CD8-positive, alpha-beta memory T cell (primary cell): Measurements from ENCODE around the gene GCAT. TPM values are rescaled to one million over a fixed set of nuclear protein-coding genes. Genes with fewer than 3 reads are reported as not detected.
"Not testable (repeated sequence)": the region's sequence is repeated elsewhere in the genome, so short reads cannot be mapped to it uniquely, and the experiment has no call there.

ENCODE experiments used
- CTCF ChIA-PET: fragments of 350-600 bp; sonication (Branson Sonifier 250); formaldehyde crosslinking; loops from one replicate; lab custom pipeline; 2021; ENCODE audit warnings: antibody characterized with exemption; lab: Charles Lee
- POLR2A ChIA-PET: fragments of 350-600 bp; sonication (Branson Sonifier 250); formaldehyde crosslinking; loops from one replicate; lab custom pipeline; 2021; ENCODE audit warnings: antibody characterized with exemption; lab: Charles Lee
- DNase-seq, 5 donors: peaks; one replicate each; pipeline versions ENCODE4 v3.0.0 to v3.0.0-alpha.2; 2020 to 2022; ENCODE audit warnings: mixed read lengths in 1 of 5
- H3K27ac ChIP-seq: one replicate; pipeline ENCODE4 v1.7.0; 2013; ENCODE audit warnings: low read depth, mild to moderate bottlenecking, low read length, moderate library complexity
- H3K27me3 ChIP-seq: 2 replicates; pipeline ENCODE4 v1.7.0; 2013; ENCODE audit warnings: low read length, mild to moderate bottlenecking; ENCODE audit not compliant: insufficient read depth, poor library complexity, severe bottlenecking
- H3K36me3 ChIP-seq: 2 replicates; pipeline ENCODE4 v1.7.0; 2013; ENCODE audit warnings: mild to moderate bottlenecking, low read length, moderate library complexity; ENCODE audit not compliant: insufficient read depth
- H3K4me1 ChIP-seq: 2 replicates; pipeline ENCODE4 v1.7.0; 2013; ENCODE audit warnings: mild to moderate bottlenecking, low read length, moderate library complexity; ENCODE audit not compliant: insufficient read depth
- H3K4me3 ChIP-seq: 2 replicates; pipeline ENCODE4 v1.7.0; 2013; ENCODE audit warnings: mild to moderate bottlenecking, low read length
- H3K9me3 ChIP-seq: 2 replicates; pipeline ENCODE4 v1.7.0; 2013; ENCODE audit warnings: mild to moderate bottlenecking, low read length
- H3K27ac Mint-ChIP-seq, 8 donors: one replicate each; pipeline ENCODE4 v1.8.0; 2020 to 2021; ENCODE audit warnings: mixed read lengths in 8 of 8, mild to moderate bottlenecking in 6 of 8, inconsistent platforms in 3 of 8, moderate library complexity in 3 of 8
- H3K27me3 Mint-ChIP-seq, 2 donors: one replicate each; pipeline ENCODE4 v1.8.0; 2020 to 2021; ENCODE audit warnings: mixed read lengths in 2 of 2, mild to moderate bottlenecking in 1 of 2, moderate library complexity in 1 of 2
- H3K36me3 Mint-ChIP-seq, 3 donors: one replicate each; pipeline ENCODE4 v1.8.0; 2020 to 2021; ENCODE audit warnings: mixed read lengths in 3 of 3, inconsistent platforms in 1 of 3, mild to moderate bottlenecking in 1 of 3
- H3K4me1 Mint-ChIP-seq, 3 donors: one replicate each; pipeline ENCODE4 v1.8.0; 2020 to 2021; ENCODE audit warnings: mixed read lengths in 3 of 3, inconsistent platforms in 1 of 3, mild to moderate bottlenecking in 1 of 3
- H3K4me3 Mint-ChIP-seq, 7 donors: one replicate each; pipeline ENCODE4 v1.8.0; 2020 to 2021; ENCODE audit warnings: mixed read lengths in 7 of 7, mild to moderate bottlenecking in 6 of 7, moderate library complexity in 4 of 7, inconsistent platforms in 2 of 7
- H3K9me3 Mint-ChIP-seq, 5 donors: one replicate each; pipeline ENCODE4 v1.8.0; 2020 to 2022; ENCODE audit warnings: mixed read lengths in 5 of 5, mild to moderate bottlenecking in 3 of 5, moderate library complexity in 2 of 5, inconsistent platforms in 1 of 5
- polyA plus RNA-seq: library from polyadenylated mRNA; unstranded; fragments of 300-500 nt; fragmentation: Illumina TruSeq; gene quantifications from one replicate; pipeline ENCODE4 v1.2.3, GENCODE V29; 2021
- total RNA-seq, 2 experiments: library from RNA; stranded (reverse); gene quantifications; one replicate each; pipeline ENCODE4 v1.2.3, GENCODE V29; 2021

GCAT gene
- total and polyA plus RNA-seq, 3 experiments from 2014 or later = 1.6 to 10.0 (median 9.3) TPM

DNA sequence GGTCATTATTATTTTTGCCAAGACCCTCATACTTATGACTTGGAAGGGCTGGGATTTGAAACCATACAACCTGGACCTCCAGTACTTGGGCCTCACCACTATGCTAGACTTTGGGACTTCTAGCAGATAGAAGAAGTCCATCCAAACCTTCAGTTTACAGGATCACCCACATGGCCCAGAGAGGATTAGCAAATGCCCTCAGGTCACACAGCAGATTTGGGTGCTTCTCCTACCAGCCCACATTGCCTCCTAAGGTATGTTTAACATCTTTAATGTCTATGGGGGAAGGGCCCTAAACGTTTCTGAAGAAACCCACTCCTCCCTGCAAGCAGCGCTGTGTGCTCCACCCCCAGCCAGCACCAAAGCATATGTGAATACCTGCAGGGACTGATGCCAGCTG, 17.5 kb upstream of the GCAT start:
- Mint-ChIP-seq H3K4me3 (no peak overlapping the region), H3K36me3 (no peaks in the 10 kb centered on the region), H3K9me3 (no peaks in the 10 kb centered on the region), H3K27ac (no peak overlapping the region), H3K27me3 (peaks cover 0 to 3% of the 10 kb centered on the region in 2 donors), H3K4me1 (no peaks in the 10 kb centered on the region)
- no peak for DNase-seq
- CTCF ChIA-PET = no interaction called here
- no peak overlapping the region for H3K27ac ChIP-seq
- H3K4me3 ChIP-seq = no peak overlapping the region
- POLR2A ChIA-PET = no interaction called here
- H3K9me3 ChIP-seq = no peaks in the 10 kb centered on the region
- no peaks in the 10 kb centered on the region for H3K4me1 ChIP-seq
- no peaks in the 10 kb centered on the region for H3K27me3 ChIP-seq
- H3K36me3 ChIP-seq = no peaks in the 10 kb centered on the region

DNA sequence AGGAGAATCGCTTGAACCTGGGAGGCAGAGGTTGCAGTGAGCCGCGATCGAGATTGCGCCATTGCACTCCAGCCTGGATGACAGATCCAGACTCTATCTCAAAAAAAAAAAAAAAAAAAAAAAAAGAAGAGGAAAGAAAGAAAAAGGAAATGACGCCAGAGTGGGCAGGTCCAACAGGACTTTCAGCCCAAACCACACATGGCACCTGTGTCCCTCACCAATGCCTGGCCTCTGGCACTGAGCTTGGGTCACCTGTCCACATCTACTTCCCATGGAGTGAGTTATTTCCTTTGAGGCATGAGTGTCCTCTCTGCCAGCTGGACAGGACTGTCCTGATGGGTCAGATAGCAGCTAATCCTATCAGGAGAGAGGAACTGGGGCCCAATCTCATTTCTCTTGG, 15.2 kb upstream of the GCAT start:
- Histone ChIP-seq H3K4me1 (no peaks in the 10 kb centered on the region), H3K27me3 (no peaks in the 10 kb centered on the region), H3K36me3 (no peaks in the 10 kb centered on the region), H3K9me3 (no peaks in the 10 kb centered on the region), H3K27ac (no peak overlapping the region), H3K4me3 (no peak overlapping the region)
- ChIA-PET CTCF (interaction anchor here (0.7 kb wide), 1 partner anchor 695 kb away, joined by 5 read pairs; no protein-coding TSS in a partner anchor), POLR2A (interaction anchor here (0.6 kb wide), 1 partner anchor 15 kb away, joined by 3 read pairs; no protein-coding TSS in a partner anchor)
- Mint-ChIP-seq H3K9me3 (no peaks in the 10 kb centered on the region), H3K27ac (no peak overlapping the region), H3K36me3 (no peaks in the 10 kb centered on the region), H3K4me3 (no peak overlapping the region), H3K4me1 (no peaks in the 10 kb centered on the region), H3K27me3 (no peaks in the 10 kb centered on the region)
- no peak for DNase-seq

DNA sequence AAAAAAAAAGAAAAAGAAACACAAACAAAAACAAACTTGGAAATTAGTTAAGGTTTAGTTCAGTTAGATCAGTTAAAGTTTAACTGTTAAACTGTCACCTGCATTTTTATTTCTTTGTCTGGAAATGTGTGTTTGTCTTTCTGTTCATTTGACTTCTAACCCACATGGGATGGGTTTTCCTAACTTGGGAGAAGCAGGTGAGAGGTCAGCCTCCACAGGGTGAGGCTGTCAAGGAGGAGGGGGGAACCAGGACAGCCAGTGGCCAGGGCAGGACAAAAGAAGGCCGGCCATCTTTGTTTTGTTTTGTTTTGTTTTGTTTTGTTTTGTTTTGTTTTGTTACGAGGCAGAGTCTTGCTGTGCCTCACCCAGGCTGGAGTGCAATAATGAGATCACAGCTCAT, 13.4 kb upstream of the GCAT start:
- Histone ChIP-seq H3K36me3 (no peaks in the 10 kb centered on the region), H3K4me1 (no peaks in the 10 kb centered on the region), H3K4me3 (no peak overlapping the region), H3K9me3 (no peaks in the 10 kb centered on the region), H3K27ac (no peak overlapping the region), H3K27me3 (no peaks in the 10 kb centered on the region)
- Mint-ChIP-seq H3K9me3 (no peaks in the 10 kb centered on the region), H3K27ac (no peak overlapping the region), H3K36me3 (no peaks in the 10 kb centered on the region), H3K4me1 (no peaks in the 10 kb centered on the region), H3K4me3 (no peak overlapping the region), H3K27me3 (peaks cover 0 to 4% of the 10 kb centered on the region in 2 donors)
- CTCF ChIA-PET = no interaction called here
- POLR2A ChIA-PET = no interaction called here
- no peak for DNase-seq

- POLR2A ChIA-PET = no interaction called here
- Histone ChIP-seq H3K27ac (no peak overlapping the region), H3K9me3 (no peaks in the 10 kb centered on the region), H3K4me3 (no peak overlapping the region), H3K36me3 (no peaks in the 10 kb centered on the region), H3K27me3 (no peaks in the 10 kb centered on the region), H3K4me1 (no peaks in the 10 kb centered on the region)
- Mint-ChIP-seq H3K9me3 (no peaks in the 10 kb centered on the region), H3K4me1 (no peaks in the 10 kb centered on the region), H3K27ac (no peak overlapping the region), H3K4me3 (no peak overlapping the region), H3K36me3 (no peaks in the 10 kb centered on the region), H3K27me3 (peaks cover 4 to 8% of the 10 kb centered on the region in 2 donors)
- DNase-seq = no peak
- CTCF ChIA-PET = interaction anchor here (1.0 kb wide), 1 partner anchor 22 kb away, joined by 4 read pairs; no protein-coding TSS in a partner anchor
Measured at GRCh38 chr22:37796079-37796478, 11.7 kb upstream of the GCAT start.

DNA sequence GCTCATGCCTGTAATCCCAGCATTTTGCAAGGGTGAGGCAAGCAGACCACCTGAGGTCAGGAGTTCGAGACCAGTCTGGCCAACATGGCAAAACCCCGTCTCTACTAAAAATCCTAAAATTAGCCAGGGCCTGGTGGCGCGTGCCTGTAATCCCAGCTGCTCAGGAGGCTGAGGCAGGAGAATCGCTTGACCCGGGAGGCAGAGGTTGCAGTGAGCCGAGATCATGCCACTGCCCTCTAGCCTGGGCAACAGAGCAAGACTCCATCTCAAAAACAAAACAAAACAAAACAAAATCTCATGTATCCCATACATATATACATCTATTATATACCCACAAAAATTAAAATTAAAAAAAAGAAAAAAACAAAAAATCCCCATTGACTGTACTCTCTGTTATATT, 10.5 kb upstream of the GCAT start:
- H3K9me3 ChIP-seq, DNase-seq, H3K36me3 Mint-ChIP-seq, POLR2A ChIA-PET, H3K4me3 ChIP-seq, H3K4me1 ChIP-seq, H3K27me3 ChIP-seq, CTCF ChIA-PET, H3K27ac ChIP-seq, H3K27ac Mint-ChIP-seq, H3K4me1 Mint-ChIP-seq, H3K9me3 Mint-ChIP-seq, H3K36me3 ChIP-seq, H3K27me3 Mint-ChIP-seq, H3K4me3 Mint-ChIP-seq: not testable (repeated sequence)

- H3K4me3 ChIP-seq = no peak overlapping the region
- Mint-ChIP-seq H3K27me3 (peaks cover 12 to 14% of the 10 kb centered on the region in 2 donors), H3K4me3 (no peak overlapping the region), H3K4me1 (peaks cover 6 to 8% (median 8%) of the 10 kb centered on the region in 3 donors), H3K9me3 (no peaks in the 10 kb centered on the region), H3K36me3 (no peaks in the 10 kb centered on the region), H3K27ac (no peak overlapping the region)
- peaks cover 6% of the 10 kb centered on the region for H3K4me1 ChIP-seq
- POLR2A ChIA-PET = no interaction called here
- DNase-seq = no peak
- no peaks in the 10 kb centered on the region for H3K27me3 ChIP-seq
- no peak overlapping the region for H3K27ac ChIP-seq
- no peaks in the 10 kb centered on the region for H3K36me3 ChIP-seq
- CTCF ChIA-PET = no interaction called here
- H3K9me3 ChIP-seq = no peaks in the 10 kb centered on the region
Measured at GRCh38 chr22:37797874-37798500, 9.7 kb upstream of the GCAT start.

GRCh38 chr22:37799979-37800378, 7.8 kb upstream of the GCAT start:
- DNase-seq, H3K27ac Mint-ChIP-seq, CTCF ChIA-PET, H3K9me3 ChIP-seq, H3K4me3 Mint-ChIP-seq, H3K36me3 Mint-ChIP-seq, H3K9me3 Mint-ChIP-seq, H3K4me3 ChIP-seq, H3K36me3 ChIP-seq, H3K27ac ChIP-seq: not testable (repeated sequence)
- peaks cover 12 to 22% (median 16%) of the 10 kb centered on the region in 3 donors for H3K4me1 Mint-ChIP-seq
- peaks cover 26% of the 10 kb centered on the region in 2 donors for H3K27me3 Mint-ChIP-seq
- POLR2A ChIA-PET = interaction anchor here (0.7 kb wide), 1 partner anchor 101 kb away, joined by 3 read pairs; no protein-coding TSS in a partner anchor
- peaks cover 12% of the 10 kb centered on the region for H3K4me1 ChIP-seq
- peaks cover 10% of the 10 kb centered on the region for H3K27me3 ChIP-seq

- no peaks in the 10 kb centered on the region for H3K9me3 ChIP-seq
- Mint-ChIP-seq H3K9me3 (no peaks in the 10 kb centered on the region), H3K27ac (no peak overlapping the region), H3K36me3 (no peaks in the 10 kb centered on the region), H3K4me3 (peak overlapping the region in 6 of 7 donors; percentile 48 to 73 (median 66)), H3K27me3 (peaks cover 40 to 42% of the 10 kb centered on the region in 2 donors), H3K4me1 (peaks cover 25 to 39% (median 26%) of the 10 kb centered on the region in 3 donors)
- H3K27ac ChIP-seq = peak overlapping the region; percentile 8
- no peaks in the 10 kb centered on the region for H3K36me3 ChIP-seq
- H3K27me3 ChIP-seq = peaks cover 27% of the 10 kb centered on the region
- peaks cover 30% of the 10 kb centered on the region for H3K4me1 ChIP-seq
- no peak for DNase-seq
- POLR2A ChIA-PET = no interaction called here
- peak overlapping the region; percentile 40 for H3K4me3 ChIP-seq
- CTCF ChIA-PET = interaction anchor here (1.1 to 1.2 kb wide), 2 partner anchors 16 to 61 kb away, joined by 3 to 4 read pairs; no protein-coding TSS in a partner anchor
Measured at GRCh38 chr22:37801946-37802309, 5.8 kb upstream of the GCAT start.
